Measurements from ENCODE around the gene PCNX3.

DNA sequence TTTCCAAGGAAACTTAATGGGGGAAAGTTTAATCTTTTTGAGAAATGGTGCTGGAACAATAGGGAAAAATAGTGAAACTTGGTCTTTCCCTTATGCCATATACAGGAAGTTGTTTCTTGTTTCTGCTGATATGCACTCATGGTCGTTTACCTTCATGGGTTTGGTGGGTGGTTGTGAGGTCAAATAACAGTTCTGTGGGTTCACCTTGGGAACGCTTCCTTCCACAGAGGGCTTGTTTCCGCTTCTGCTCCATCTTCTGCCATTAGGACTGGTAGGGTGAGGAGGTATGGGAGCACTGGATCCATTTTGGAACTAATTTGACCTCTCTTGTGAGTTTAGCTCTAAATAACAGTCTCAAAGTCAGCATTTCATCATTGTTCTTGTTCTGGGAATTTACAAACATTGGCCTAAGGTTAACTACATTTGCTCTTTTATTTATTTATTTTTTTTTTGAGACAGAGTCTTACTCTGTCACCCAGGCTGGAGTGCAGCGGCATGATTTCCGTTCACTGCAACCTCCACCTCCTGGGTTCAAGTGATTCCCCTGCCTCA, 64.7 kb downstream of the PCNX3 start:
- TF ChIP-seq, protein P1, sequence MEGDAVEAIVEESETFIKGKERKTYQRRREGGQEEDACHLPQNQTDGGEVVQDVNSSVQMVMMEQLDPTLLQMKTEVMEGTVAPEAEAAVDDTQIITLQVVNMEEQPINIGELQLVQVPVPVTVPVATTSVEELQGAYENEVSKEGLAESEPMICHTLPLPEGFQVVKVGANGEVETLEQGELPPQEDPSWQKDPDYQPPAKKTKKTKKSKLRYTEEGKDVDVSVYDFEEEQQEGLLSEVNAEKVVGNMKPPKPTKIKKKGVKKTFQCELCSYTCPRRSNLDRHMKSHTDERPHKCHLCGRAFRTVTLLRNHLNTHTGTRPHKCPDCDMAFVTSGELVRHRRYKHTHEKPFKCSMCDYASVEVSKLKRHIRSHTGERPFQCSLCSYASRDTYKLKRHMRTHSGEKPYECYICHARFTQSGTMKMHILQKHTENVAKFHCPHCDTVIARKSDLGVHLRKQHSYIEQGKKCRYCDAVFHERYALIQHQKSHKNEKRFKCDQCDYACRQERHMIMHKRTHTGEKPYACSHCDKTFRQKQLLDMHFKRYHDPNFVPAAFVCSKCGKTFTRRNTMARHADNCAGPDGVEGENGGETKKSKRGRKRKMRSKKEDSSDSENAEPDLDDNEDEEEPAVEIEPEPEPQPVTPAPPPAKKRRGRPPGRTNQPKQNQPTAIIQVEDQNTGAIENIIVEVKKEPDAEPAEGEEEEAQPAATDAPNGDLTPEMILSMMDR (conservative IDR thresholded peaks at IDR 0.05; ENCODE audit: low read length) = no peak
- no peak for TF ChIP-seq EZH2phosphoT487 (IDR thresholded peaks at IDR 0.05; ENCODE audit: borderline replicate concordance)
